Inferior parietal cortex (tissue), 1 donor: Measurements from ENCODE around the gene BRI3.
A peak's percentile ranks its signal among the peaks of the same experiment; 100 is the strongest.

Experiments
- DNase-seq: peaks from one replicate; pipeline ENCODE4 v3.0.0-alpha.2; 2016; ENCODE audit errors: extremely low spot score

Gene BRI3

GRCh38 chr7:98280791-98281756 is at the start of gene BRI3:
BRI3 (plus strand) TSS chr7:98281686; CDS start chr7:98281796, 110 bp downstream.
- DNase-seq: peak; percentile 79

GRCh38 chr7:98232263-98232585 is 49.3 kb upstream of the BRI3 start:
- DNase-seq: no peak

- DNase-seq: no peak
These were observed 48.7 kb upstream of the BRI3 start for GRCh38 chr7:98232799-98233198.

GRCh38 chr7:98233219-98234070 is 48.0 kb upstream of the BRI3 start:
- DNase-seq: no peak

- DNase-seq: no peak
These were observed 46.9 kb upstream of the BRI3 start for GRCh38 chr7:98234429-98235147.

- no peak for DNase-seq
These were observed 45.6 kb upstream of the BRI3 start for GRCh38 chr7:98235901-98236300.

- DNase-seq: no peak
These were observed 44.9 kb upstream of the BRI3 start for GRCh38 chr7:98236355-98237185.

- DNase-seq: no peak
These were observed 43.4 kb upstream of the BRI3 start for GRCh38 chr7:98238076-98238475.

- DNase-seq: no peak
These were observed 42.5 kb upstream of the BRI3 start for GRCh38 chr7:98238976-98239375.

- peak; percentile 39 for DNase-seq
These were observed 40.4 kb upstream of the BRI3 start for GRCh38 chr7:98240961-98241673.

- DNase-seq: no peak
These were observed 39.7 kb upstream of the BRI3 start for GRCh38 chr7:98241674-98242241.

- no peak for DNase-seq
These were observed 39.1 kb upstream of the BRI3 start for GRCh38 chr7:98242342-98242741.

GRCh38 chr7:98242934-98243333 is 38.6 kb upstream of the BRI3 start:
- DNase-seq: no peak

GRCh38 chr7:98244871-98245270 is 36.6 kb upstream of the BRI3 start:
- DNase-seq: no peak

GRCh38 chr7:98248156-98248555 is 33.3 kb upstream of the BRI3 start:
- no peak for DNase-seq

- no peak for DNase-seq
These were observed 32.4 kb upstream of the BRI3 start for GRCh38 chr7:98249106-98249505.

- no peak for DNase-seq
These were observed 30.7 kb upstream of the BRI3 start for GRCh38 chr7:98250789-98251188.

GRCh38 chr7:98251231-98251600 is 30.3 kb upstream of the BRI3 start:
- no peak for DNase-seq

GRCh38 chr7:98251601-98252424 is 29.7 kb upstream of the BRI3 start, which contains the start of gene TECPR1:
TECPR1 (minus strand) TSS chr7:98252232; CDS start chr7:98246146, 6,086 bp downstream.
- DNase-seq: peak; percentile 92
